Panc1 (cell line): ENCODE data around the gene SCGB1C2.
"Not testable (repeated sequence)": the region's sequence is repeated elsewhere in the genome, so short reads cannot be mapped to it uniquely, and the experiment has no call there.

Experiments
- POLR2AphosphoS5 ChIP-seq: IDR thresholded peaks from 2 replicates; pipeline ENCODE4 v1.6.1; 2012; ENCODE audit warnings: mild to moderate bottlenecking, low read depth, low read length, moderate library complexity
- SIN3A ChIP-seq: IDR thresholded peaks from 2 replicates; pipeline ENCODE4 v1.6.1; 2012; ENCODE audit warnings: low read depth, mild to moderate bottlenecking, low read length, moderate library complexity, borderline replicate concordance; ENCODE audit not compliant: insufficient read depth
- TCF7L2 ChIP-seq: IDR thresholded peaks from 2 replicates; pipeline ENCODE4 v1.6.1; 2011; ENCODE audit warnings: mild to moderate bottlenecking, low read depth, low read length, inconsistent platforms
- TF ChIP-seq, protein P1 (sequence below): fragments of 450-650 bp; IDR thresholded peaks from 2 replicates; pipeline ENCODE4 v1.5.1; 2017; ENCODE audit warnings: mild to moderate bottlenecking
- TF ChIP-seq, protein P2 (sequence below), 2 experiments: IDR thresholded peaks; 2 replicates each; pipeline ENCODE4 v1.6.1; 2011 to 2012; ENCODE audit warnings: low read depth in 2 of 2, control low read depth in 1 of 2, low read length in 1 of 2, mild to moderate bottlenecking in 1 of 2, moderate library complexity in 1 of 2; ENCODE audit not compliant: insufficient read depth in 1 of 2

DNA sequence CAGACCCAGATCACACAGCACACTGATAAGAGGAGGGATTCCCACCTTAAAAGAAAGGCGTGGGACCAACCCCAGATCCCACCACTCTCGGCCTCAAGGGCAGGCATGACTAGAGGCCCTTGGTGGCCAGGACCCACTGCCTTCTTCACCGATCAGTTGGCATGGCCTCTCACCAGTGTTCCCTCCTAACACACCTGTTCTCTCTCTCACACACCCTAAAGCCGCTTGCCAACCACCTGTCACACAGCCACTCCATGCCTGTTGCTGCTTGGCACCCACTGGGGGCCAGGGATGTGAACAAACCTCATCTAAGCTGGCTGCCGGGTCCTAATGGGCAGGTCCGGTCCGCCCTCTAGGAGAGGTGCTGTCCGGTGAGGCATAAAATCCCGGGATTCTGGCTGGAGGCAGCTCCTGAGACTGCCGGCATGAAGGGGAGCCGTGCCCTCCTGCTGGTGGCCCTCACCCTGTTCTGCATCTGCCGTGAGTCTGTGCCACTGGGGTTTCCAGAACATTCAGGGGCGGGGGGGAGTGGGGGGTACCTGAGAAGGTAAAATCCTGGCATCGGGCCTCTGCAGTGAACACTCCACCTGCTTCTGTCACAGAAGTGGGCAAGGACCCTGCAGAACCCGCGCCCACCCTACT lies at the start of gene SCGB1C2:
- TF ChIP-seq, protein P1, sequence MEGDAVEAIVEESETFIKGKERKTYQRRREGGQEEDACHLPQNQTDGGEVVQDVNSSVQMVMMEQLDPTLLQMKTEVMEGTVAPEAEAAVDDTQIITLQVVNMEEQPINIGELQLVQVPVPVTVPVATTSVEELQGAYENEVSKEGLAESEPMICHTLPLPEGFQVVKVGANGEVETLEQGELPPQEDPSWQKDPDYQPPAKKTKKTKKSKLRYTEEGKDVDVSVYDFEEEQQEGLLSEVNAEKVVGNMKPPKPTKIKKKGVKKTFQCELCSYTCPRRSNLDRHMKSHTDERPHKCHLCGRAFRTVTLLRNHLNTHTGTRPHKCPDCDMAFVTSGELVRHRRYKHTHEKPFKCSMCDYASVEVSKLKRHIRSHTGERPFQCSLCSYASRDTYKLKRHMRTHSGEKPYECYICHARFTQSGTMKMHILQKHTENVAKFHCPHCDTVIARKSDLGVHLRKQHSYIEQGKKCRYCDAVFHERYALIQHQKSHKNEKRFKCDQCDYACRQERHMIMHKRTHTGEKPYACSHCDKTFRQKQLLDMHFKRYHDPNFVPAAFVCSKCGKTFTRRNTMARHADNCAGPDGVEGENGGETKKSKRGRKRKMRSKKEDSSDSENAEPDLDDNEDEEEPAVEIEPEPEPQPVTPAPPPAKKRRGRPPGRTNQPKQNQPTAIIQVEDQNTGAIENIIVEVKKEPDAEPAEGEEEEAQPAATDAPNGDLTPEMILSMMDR = not testable (repeated sequence)
- TF ChIP-seq TCF7L2, POLR2AphosphoS5, SIN3A: not testable (repeated sequence)
- TF ChIP-seq, protein P2, sequence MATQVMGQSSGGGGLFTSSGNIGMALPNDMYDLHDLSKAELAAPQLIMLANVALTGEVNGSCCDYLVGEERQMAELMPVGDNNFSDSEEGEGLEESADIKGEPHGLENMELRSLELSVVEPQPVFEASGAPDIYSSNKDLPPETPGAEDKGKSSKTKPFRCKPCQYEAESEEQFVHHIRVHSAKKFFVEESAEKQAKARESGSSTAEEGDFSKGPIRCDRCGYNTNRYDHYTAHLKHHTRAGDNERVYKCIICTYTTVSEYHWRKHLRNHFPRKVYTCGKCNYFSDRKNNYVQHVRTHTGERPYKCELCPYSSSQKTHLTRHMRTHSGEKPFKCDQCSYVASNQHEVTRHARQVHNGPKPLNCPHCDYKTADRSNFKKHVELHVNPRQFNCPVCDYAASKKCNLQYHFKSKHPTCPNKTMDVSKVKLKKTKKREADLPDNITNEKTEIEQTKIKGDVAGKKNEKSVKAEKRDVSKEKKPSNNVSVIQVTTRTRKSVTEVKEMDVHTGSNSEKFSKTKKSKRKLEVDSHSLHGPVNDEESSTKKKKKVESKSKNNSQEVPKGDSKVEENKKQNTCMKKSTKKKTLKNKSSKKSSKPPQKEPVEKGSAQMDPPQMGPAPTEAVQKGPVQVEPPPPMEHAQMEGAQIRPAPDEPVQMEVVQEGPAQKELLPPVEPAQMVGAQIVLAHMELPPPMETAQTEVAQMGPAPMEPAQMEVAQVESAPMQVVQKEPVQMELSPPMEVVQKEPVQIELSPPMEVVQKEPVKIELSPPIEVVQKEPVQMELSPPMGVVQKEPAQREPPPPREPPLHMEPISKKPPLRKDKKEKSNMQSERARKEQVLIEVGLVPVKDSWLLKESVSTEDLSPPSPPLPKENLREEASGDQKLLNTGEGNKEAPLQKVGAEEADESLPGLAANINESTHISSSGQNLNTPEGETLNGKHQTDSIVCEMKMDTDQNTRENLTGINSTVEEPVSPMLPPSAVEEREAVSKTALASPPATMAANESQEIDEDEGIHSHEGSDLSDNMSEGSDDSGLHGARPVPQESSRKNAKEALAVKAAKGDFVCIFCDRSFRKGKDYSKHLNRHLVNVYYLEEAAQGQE (IDR thresholded peaks at IDR 0.05; ENCODE audit: insufficient read depth in 1 of 2, low read depth in 2 of 2, low read length in 1 of 2) = not testable (repeated sequence)
